B cell (primary cell): ENCODE results near the gene GLB1L.

ENCODE experiments used
- EZH2 ChIP-seq: IDR thresholded peaks from 2 replicates; pipeline ENCODE4 v1.6.1; 2012; ENCODE audit warnings: borderline replicate concordance, low read depth, mild to moderate bottlenecking, moderate library complexity, low read length; ENCODE audit not compliant: insufficient read depth, poor library complexity, severe bottlenecking
- TF ChIP-seq, protein P1 (sequence below): fragments of 200-600 bp; IDR thresholded peaks from one replicate; pipeline ENCODE4 v1.8.0; 2022; ENCODE audit warnings: antibody characterized with exemption, mild to moderate bottlenecking

DNA sequence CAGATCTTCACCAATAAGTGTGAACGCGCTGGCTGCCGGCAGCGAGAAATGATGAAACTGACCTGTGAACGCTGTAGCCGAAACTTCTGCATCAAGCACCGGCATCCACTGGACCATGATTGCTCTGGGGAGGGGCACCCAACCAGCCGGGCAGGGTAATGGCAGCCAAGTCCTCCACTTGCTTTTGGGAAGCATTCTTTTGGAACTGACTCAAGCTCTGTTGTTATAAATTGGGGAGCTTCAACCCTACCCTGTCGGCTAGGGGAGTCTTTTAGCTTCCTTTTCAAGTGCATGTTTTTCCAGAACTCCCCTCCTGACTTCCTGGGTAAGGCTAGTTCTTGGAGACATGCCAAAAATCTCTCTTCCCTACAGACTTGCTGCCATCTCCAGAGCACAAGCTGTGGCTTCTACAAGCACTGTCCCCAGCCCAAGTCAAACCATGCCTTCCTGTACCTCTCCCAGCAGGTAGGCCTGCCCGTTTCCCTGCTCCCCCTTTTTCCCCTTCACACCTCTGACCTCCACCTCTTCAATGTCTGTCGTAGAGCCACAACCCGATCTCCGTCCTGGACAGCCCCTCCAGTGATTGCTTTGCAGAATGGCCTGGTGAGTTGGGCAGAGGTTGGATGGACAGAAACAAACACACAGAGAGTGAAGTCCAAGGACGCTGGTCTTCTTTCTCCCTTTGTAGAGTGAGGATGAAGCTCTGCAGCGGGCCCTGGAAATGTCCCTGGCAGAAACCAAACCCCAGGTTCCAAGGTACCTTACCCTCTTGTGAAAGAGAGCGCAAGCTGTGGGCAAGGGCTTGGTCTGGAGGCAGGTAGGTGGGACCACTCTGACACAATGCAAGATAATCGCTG lies 37.1 kb downstream of the GLB1L start:
- TF ChIP-seq, protein P1, sequence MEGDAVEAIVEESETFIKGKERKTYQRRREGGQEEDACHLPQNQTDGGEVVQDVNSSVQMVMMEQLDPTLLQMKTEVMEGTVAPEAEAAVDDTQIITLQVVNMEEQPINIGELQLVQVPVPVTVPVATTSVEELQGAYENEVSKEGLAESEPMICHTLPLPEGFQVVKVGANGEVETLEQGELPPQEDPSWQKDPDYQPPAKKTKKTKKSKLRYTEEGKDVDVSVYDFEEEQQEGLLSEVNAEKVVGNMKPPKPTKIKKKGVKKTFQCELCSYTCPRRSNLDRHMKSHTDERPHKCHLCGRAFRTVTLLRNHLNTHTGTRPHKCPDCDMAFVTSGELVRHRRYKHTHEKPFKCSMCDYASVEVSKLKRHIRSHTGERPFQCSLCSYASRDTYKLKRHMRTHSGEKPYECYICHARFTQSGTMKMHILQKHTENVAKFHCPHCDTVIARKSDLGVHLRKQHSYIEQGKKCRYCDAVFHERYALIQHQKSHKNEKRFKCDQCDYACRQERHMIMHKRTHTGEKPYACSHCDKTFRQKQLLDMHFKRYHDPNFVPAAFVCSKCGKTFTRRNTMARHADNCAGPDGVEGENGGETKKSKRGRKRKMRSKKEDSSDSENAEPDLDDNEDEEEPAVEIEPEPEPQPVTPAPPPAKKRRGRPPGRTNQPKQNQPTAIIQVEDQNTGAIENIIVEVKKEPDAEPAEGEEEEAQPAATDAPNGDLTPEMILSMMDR: no peak
- TF ChIP-seq EZH2: no peak
